NCI-H2227 treated with DMSO at 0.1 percent for 48 hours (cell line): ENCODE data around the gene TMCC1.
A peak's percentile ranks its signal among the peaks of the same experiment; 100 is the strongest.
"Not testable (repeated sequence)": the region's sequence is repeated elsewhere in the genome, so short reads cannot be mapped to it uniquely, and the experiment has no call there.

Source experiments
- DNase-seq: peaks from one replicate; lab custom pipeline; 2025; lab: John Stamatoyannopoulos, UW

TMCC1 gene

GRCh38 chr3:129892857-129893580 is 492 bp downstream of the TMCC1 start:
- DNase-seq, result no peak

DNA sequence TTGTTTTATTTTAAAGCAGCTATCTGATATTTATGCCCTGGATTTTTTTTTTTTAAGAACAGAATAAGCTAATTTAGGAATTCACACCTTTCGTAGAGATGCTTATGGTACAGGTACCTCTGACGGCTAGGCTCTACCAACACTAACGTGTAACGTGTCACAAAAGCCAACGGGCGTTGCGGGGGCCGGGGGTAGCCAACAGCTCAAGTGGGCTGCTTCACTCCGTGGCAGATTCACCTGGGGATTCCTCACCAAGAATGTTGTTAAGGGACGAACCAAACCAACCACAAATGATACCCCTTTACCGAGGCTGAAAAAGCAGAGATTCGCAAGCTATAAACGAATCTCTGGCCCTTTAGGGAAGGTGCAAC is 1.0 kb downstream of the TMCC1 start:
- no peak for DNase-seq

- DNase-seq, result no peak
These were observed 2.6 kb downstream of the TMCC1 start for GRCh38 chr3:129890891-129891290.

- DNase-seq, result no peak
These were observed 3.4 kb downstream of the TMCC1 start for GRCh38 chr3:129890125-129890524.

- DNase-seq, result no peak
These were observed 4.7 kb downstream of the TMCC1 start for GRCh38 chr3:129888771-129889170.

- no peak for DNase-seq
These were observed 12.2 kb downstream of the TMCC1 start for GRCh38 chr3:129881261-129881660.

DNA sequence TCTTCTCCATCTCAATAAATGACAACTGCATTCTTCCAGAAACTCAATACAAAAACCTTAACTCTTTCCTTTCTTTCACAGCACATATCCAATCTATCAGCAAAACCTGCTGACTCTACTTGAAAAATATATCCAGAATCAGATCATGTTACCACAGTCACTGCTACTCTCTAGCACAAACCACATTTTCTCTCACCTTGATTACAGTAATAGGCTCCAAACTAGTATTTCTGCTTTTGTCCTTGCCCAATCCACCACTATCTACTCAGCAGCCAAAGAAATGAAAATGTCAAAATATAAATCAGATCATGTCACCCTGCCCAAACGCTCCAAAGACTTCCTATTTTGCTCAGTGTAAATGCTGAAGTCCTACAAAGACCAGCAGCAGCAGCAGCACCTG is 15.2 kb downstream of the TMCC1 start:
- DNase-seq, result no peak

GRCh38 chr3:129874479-129874878 is 19.0 kb downstream of the TMCC1 start:
- DNase-seq, result not testable (repeated sequence)

- no peak for DNase-seq
These were observed 24.6 kb downstream of the TMCC1 start for GRCh38 chr3:129868912-129869311.

GRCh38 chr3:129867506-129868124 is 25.9 kb downstream of the TMCC1 start:
- no peak for DNase-seq

- no peak for DNase-seq
These were observed 27.7 kb downstream of the TMCC1 start for GRCh38 chr3:129865806-129866205.

GRCh38 chr3:129864519-129864918 is 29.0 kb downstream of the TMCC1 start:
- no peak for DNase-seq

- no peak for DNase-seq
These were observed 34.2 kb downstream of the TMCC1 start for GRCh38 chr3:129859272-129859671.

DNA sequence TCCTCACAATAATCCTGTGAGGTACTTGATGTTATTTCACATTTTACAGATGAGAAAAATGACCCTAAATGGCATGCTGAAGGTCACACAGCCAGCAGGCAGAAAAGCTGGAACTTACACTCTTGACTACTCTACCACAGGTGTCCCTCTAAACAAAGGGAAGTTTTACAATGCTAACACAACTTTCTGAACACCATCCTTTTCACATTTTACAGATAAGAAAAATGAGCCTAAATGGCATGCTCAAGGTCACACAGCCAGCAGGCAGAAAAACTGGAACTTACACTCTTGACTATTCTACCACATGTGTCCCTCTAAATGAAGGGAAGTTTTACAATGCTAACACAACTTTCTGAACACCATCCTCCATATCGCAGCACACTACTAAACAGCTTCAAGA is 35.6 kb downstream of the TMCC1 start:
- no peak for DNase-seq

DNA sequence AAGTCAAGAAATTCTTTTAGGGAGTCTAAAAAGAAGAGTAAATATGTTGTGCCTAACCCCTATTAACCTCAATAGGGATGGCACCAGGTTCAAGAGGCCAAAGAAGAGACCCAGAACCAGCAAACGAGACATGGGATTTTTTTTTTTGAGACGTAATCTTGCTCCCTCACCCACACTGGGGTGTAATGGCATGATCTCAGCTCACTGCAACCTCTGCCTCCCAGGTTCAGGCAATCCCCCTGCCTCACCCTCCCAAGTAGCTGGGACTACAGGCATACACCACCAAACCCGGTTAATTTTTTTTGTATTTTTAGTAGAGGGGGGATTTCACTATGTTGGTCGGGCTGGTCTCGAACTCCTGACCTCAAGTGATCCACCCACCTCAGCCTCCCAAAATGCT is 36.7 kb downstream of the TMCC1 start:
- not testable (repeated sequence) for DNase-seq

GRCh38 chr3:129855832-129856419 is 37.6 kb downstream of the TMCC1 start:
- DNase-seq, result no peak

GRCh38 chr3:129855170-129855831 is 38.2 kb downstream of the TMCC1 start:
- DNase-seq, result no peak

- DNase-seq, result no peak
These were observed 39.1 kb downstream of the TMCC1 start for GRCh38 chr3:129854460-129854859.

GRCh38 chr3:129845956-129846355 is 47.6 kb downstream of the TMCC1 start:
- DNase-seq, result no peak

DNA sequence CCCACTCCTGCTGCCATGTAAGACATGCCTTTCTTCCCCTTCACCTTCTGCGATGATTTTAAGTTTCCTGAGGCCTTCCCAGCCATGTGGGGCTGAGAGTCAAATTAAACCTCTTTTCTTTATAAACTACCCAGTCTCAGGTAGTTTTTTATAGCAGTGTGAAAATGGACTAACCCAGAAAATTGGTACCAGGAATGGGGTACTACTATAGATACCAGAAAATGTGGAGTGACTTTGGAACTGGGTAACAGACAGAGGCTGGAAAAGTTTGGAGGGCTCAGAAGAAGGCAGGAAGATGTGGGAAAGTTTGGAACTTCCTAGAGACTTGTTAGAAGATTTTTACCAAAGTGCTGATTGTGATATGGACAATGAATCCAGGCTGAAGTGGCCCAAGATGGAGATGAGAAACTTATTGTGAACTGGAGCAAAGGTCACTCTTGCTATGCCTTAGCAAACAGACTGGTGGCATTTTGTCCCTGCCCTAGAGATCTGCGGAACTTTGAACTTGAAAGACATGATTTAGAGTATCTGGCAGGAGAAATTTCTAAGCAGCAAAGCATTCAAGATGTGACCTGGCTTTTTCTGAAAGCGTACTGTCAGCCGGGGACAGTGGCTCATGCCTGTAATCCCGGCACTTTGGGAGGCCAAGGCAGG is 52.7 kb downstream of the TMCC1 start:
- no peak for DNase-seq

DNA sequence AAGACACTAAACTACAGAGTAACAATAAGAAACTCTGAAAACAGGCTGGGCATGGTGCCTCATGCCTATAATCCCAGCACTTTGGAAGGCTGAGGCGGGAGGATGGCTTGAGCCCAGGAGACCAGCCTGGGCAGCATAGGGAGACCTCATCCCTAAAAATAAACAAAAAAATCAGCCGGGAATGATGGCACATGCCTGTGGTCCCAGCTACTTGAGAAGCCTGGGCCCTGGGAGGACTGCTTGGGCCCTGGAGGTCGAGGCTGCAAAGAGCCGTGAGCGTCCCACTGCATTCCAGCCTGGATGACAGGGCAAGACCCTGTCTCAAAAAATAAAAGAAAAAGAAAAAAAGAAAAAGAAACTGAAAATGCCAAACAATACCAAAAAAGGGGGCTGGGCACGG is 55.4 kb downstream of the TMCC1 start:
- no peak for DNase-seq

DNA sequence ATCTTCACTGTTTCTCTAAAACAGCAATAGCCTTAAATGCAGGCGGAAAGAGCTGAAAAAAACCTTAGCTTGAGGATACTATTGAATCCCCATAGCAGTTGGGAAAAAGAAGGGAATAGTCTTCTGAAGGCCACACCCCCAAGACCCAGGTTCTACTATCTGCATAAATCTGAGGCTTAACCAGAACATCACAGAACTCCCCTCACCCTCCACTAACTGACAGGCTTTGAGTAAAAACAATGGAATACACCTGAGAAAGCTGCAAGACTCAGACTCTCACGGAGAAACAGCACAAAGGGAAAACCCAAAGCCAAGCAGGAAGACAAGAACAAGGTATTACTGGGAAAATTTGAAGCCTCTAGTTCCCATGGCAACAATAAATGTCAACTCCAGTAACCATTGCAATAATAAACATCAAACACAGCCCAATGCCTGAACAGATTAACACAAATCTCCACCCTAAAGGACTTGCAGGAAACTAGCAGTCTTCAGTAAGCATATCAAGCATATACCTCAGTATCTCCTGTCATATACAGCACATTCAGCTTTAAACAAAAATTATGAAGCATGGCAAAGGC is 56.4 kb downstream of the TMCC1 start:
- DNase-seq, result peak; percentile 42
